Measurements from ENCODE around the gene ACTR3.
A peak's percentile ranks its signal among the peaks of the same experiment; 100 is the strongest.

ACTR3 gene

GRCh38 chr2:113876503-113877387 lies 13.1 kb upstream of the ACTR3 start:
- no peak for DNase-seq

GRCh38 chr2:113877711-113878598 lies 11.9 kb upstream of the ACTR3 start:
- DNase-seq, result peak; percentile 51 to 74 (median 72)

GRCh38 chr2:113878743-113879142 lies 11.1 kb upstream of the ACTR3 start:
- DNase-seq, result no peak

GRCh38 chr2:113879457-113879856 lies 10.4 kb upstream of the ACTR3 start:
- no peak for DNase-seq

- peak; percentile 92 to 98 (median 95) for DNase-seq
Measured at GRCh38 chr2:113886479-113887008, 3.3 kb upstream of the ACTR3 start.

- peak in 2 of 3 donors; percentile 45 to 46 for DNase-seq
Measured at GRCh38 chr2:113887009-113887792, 2.7 kb upstream of the ACTR3 start.

- DNase-seq, result no peak
Measured at GRCh38 chr2:113888641-113889470, 1.0 kb upstream of the ACTR3 start.

GRCh38 chr2:113890253-113891235 lies 655 bp downstream of the ACTR3 start:
- peak; percentile 95 to 98 (median 96) for DNase-seq

- DNase-seq, result peak; percentile 62 to 87 (median 82)
Measured at GRCh38 chr2:113891265-113891959, 1.5 kb downstream of the ACTR3 start.

GRCh38 chr2:113892004-113892710 lies 2.3 kb downstream of the ACTR3 start:
- DNase-seq, result peak; percentile 46 to 73 (median 65)

- DNase-seq, result peak; percentile 39 to 79 (median 73)
Measured at GRCh38 chr2:113894156-113894743, 4.4 kb downstream of the ACTR3 start.

GRCh38 chr2:113895301-113895700 lies 5.4 kb downstream of the ACTR3 start:
- DNase-seq, result peak; percentile 61 to 76 (median 72)

- no peak for DNase-seq
Measured at GRCh38 chr2:113895819-113896563, 6.1 kb downstream of the ACTR3 start.

GRCh38 chr2:113896791-113897190 lies 6.9 kb downstream of the ACTR3 start:
- no peak for DNase-seq

- DNase-seq, result peak in 2 of 3 donors; percentile 60 to 70
Measured at GRCh38 chr2:113898081-113898480, 8.2 kb downstream of the ACTR3 start.

GRCh38 chr2:113899166-113899565 lies 9.3 kb downstream of the ACTR3 start:
- DNase-seq, result peak in 1 of 3 donors; percentile 18

GRCh38 chr2:113901943-113902342 lies 12.1 kb downstream of the ACTR3 start:
- DNase-seq, result peak; percentile 59 to 81 (median 81)

GRCh38 chr2:113905886-113906285 lies 16.0 kb downstream of the ACTR3 start:
- peak; percentile 31 to 76 (median 71) for DNase-seq

All from suppressor macrophage treated with lipopolysaccharide for 1 hour (primary cell).